C4-2B (cell line): ENCODE measurements around the gene PLXNA2.

Source experiments
- ZFX ChIP-seq: fragments of 450-650 bp; IDR thresholded peaks from 2 replicates; pipeline ENCODE4 v1.6.1; 2017
- TF ChIP-seq, protein P1 (sequence below): fragments of 450-650 bp; conservative IDR thresholded peaks from 2 replicates; pipeline ENCODE4 v1.5.1; 2017; ENCODE audit warnings: mild to moderate bottlenecking

DNA sequence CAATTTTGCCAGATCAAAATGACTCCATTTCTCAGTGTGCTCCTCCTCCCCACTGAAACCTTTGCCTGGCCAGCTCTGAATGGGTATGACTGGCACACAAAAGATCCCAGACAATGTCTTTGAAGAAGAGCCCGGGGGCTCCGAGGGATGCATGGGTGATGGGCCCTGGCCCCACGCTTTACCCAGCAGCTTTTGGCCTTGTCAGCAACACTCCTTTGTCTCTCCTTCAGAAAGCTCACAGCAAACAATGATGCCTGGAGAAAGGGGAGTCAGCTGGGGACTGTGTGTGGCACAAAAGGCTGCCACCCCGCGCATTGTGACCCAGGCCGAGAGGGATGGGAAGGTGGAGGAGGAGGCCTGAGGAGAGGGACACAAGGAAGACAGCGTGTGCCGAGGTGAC lies 45.9 kb downstream of the PLXNA2 start:
- TF ChIP-seq, protein P1, sequence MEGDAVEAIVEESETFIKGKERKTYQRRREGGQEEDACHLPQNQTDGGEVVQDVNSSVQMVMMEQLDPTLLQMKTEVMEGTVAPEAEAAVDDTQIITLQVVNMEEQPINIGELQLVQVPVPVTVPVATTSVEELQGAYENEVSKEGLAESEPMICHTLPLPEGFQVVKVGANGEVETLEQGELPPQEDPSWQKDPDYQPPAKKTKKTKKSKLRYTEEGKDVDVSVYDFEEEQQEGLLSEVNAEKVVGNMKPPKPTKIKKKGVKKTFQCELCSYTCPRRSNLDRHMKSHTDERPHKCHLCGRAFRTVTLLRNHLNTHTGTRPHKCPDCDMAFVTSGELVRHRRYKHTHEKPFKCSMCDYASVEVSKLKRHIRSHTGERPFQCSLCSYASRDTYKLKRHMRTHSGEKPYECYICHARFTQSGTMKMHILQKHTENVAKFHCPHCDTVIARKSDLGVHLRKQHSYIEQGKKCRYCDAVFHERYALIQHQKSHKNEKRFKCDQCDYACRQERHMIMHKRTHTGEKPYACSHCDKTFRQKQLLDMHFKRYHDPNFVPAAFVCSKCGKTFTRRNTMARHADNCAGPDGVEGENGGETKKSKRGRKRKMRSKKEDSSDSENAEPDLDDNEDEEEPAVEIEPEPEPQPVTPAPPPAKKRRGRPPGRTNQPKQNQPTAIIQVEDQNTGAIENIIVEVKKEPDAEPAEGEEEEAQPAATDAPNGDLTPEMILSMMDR, result no peak
- TF ChIP-seq ZFX, result no peak
